ENCODE data around the gene NAXE. TPM values are rescaled to one million over a fixed set of nuclear protein-coding genes. Genes with fewer than 3 reads are reported as not detected.

The NAXE gene
- total RNA-seq, 4 donors from 2014 or later: 45.8 to 61.1 (median 49.7) TPM

DNA sequence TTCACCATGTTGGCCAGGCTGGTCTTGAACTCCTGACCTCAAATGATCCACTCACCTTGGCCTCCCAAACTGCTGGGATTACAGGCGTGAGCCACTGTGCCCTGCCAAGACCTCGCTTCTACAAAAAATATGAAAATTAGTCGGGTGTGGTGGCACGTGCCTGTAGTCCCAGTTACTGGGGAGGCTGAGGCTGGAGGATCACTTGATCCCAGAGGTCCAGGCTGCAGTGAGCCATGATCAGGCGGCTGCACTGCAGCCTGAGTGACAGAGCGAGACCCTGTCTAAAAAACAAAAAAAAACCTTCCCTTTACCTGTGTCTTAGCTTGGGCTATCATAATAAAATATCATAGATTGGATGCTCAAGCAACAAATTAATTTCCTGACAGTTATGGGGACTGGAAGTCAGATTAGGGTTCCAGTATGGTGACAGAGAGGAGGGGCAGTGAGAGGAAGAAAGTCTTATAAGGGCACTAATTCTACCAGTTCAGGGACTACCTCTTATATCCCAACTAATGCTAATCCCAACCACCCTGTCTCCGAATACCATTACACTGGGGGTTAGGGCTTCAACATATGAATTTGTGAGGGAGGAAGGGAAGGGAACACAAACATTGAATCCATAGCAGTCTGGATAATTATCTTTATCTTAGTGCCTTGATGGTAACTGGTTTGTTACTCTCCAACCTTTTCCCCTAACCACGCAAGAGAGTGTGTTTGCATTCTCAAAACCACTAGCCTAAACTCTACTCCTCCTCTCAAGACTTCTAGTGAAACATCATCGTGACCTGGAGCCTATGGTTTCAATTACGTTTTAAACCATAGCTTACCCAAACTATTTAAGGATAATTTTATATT is 1.0 kb upstream of the NAXE start:
- TF ChIP-seq, protein P1, sequence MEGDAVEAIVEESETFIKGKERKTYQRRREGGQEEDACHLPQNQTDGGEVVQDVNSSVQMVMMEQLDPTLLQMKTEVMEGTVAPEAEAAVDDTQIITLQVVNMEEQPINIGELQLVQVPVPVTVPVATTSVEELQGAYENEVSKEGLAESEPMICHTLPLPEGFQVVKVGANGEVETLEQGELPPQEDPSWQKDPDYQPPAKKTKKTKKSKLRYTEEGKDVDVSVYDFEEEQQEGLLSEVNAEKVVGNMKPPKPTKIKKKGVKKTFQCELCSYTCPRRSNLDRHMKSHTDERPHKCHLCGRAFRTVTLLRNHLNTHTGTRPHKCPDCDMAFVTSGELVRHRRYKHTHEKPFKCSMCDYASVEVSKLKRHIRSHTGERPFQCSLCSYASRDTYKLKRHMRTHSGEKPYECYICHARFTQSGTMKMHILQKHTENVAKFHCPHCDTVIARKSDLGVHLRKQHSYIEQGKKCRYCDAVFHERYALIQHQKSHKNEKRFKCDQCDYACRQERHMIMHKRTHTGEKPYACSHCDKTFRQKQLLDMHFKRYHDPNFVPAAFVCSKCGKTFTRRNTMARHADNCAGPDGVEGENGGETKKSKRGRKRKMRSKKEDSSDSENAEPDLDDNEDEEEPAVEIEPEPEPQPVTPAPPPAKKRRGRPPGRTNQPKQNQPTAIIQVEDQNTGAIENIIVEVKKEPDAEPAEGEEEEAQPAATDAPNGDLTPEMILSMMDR (IDR thresholded peaks at IDR 0.05; ENCODE audit: low read depth): no peak

DNA sequence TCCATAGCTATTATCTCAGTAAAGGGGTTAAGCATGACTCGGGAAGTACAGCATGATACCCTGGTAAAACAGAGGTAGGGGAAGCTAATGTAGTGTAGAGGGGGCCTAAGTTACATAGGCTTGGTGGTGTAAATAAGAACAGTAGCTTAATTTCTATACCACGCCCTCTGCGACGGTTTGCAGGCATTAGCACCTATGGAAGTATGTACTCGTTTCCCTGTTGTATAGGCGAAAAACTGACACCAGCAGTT is 470 bp upstream of the NAXE start:
- TF ChIP-seq, protein P1 (IDR thresholded peaks at IDR 0.05; ENCODE audit: low read depth): no peak

DNA sequence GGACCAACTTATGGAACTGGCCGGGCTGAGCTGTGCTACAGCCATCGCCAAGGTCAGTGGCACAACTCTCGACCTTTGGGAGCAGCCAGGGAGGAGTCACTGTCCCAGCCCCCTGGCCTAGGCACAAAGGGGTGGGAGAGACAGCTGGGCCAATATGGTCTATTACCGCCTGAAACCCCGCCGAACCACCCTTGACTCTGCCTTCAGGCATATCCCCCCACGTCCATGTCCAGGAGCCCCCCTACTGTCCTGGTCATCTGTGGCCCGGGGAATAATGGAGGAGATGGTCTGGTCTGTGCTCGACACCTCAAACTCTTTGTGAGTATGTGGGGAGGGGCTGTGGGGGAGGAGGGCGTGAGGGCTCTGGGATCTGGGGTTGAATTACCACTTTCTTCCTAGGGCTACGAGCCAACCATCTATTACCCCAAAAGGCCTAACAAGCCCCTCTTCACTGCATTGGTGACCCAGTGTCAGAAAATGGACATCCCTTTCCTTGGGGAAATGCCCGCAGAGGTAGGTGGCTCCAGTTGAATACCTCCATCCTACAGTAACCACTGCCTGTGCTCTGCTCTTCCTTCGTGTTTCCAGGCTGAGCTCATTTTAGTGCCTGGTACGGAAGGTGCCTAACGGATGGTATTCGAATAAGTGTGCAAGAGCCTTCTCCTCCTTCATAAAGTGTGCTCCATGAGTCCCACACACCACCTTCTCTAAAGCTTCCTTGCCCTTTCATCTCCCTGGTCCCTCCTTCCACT is 758 bp downstream of the NAXE start:
- TF ChIP-seq, protein P1 (IDR thresholded peaks at IDR 0.05; ENCODE audit: low read depth): no peak

DNA sequence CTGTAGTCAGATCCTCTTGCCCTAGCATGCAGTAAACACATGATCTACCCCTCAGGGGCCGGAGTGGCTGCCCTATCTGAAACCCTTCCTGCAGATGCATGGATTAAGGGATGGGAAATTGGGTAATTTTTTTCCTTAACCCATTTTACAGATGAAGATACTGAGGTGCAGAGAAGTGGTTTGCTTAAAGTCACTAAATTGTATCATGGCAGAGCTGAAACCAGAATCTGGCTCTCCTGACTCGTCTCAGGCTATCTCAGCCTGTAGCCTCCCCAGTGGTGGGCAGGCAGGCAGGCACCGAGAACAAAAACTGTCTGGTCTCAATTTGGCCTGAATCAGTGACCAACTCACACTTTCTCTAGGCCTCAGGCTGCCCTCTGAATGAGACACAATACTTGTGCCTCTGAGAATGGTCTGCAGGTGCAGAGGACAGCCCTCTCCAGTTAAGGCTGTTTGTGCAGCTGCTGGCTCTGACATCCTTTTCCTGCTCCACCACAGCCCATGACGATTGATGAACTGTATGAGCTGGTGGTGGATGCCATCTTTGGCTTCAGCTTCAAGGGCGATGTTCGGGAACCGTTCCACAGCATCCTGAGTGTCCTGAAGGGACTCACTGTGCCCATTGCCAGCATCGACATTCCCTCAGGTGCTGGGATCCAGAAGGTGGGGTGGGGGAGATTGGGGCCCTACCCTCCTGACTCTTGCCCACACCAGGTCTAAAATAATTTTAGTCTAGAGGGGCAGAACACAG is 1.5 kb downstream of the NAXE start:
- TF ChIP-seq, protein P1 (IDR thresholded peaks at IDR 0.05; ENCODE audit: low read depth): no peak

DNA sequence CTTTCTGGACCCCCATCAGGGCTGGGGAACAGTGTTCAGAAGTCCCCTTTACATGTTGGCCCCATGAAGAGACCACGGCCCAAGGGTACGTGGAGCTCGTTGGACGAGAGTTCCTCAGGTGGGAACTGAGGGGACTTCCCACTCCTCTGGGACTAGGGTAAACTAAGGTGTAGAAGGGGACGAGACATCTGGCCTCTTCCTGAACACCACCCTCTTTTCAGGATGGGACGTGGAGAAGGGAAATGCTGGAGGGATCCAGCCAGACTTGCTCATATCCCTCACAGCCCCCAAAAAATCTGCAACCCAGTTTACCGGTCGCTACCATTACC is 2.0 kb downstream of the NAXE start:
- TF ChIP-seq, protein P1 (IDR thresholded peaks at IDR 0.05; ENCODE audit: low read depth): no peak

DNA sequence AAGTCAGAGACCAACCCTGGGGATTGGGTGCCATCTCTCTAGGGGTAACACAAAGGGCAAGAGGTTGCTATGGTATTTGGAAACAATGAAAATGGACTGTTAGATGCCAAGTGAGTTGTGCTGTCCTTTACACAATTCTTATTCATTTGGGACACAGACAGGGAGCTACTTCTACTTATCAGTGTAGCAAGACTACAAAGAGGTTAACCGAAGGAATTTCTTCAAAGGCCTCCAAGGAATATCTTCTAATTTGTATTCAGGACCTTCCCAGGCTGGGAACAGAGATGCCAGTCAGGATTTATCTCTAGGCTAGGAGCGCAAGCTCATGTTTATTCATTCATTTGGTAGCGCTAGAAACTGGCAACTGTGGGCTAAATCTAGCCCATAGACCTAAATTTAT is 2.6 kb downstream of the NAXE start:
- TF ChIP-seq, protein P1 (IDR thresholded peaks at IDR 0.05; ENCODE audit: low read depth): no peak

DNA sequence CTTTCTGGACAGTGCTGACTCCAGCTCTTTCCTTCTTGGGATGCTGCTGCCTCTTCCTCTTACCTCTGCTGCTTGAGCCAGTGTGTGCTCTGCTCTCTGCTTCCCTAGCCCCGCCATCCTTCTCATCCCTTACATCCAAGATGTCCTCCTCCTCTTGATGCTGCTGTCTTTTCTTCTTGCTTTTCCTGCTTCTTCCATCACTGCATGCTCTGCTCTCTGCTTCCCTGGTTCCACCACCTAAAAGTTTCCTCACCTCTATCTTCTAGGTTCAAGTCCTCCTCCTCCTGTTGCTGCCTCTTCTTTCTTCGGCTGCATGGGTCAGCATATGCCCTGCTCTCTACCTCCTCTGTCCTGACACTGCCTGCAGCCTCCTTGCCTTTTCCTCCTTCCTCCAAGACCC is 3.4 kb downstream of the NAXE start:
- TF ChIP-seq, protein P1 (IDR thresholded peaks at IDR 0.05; ENCODE audit: low read depth): no peak

All from subcutaneous adipose tissue (tissue), 4 donors.